Islet of Langerhans (tissue), 1 donor: Measurements from ENCODE around the gene RWDD4.

Experiments used
- FAIRE-seq: peaks from one replicate; lab custom pipeline; 2011; peaks lifted over from hg19 to GRCh38; lab: Jason Lieb, UNC

Gene RWDD4

GRCh38 chr4:183599690-183600089 lies 59.3 kb downstream of the RWDD4 start:
- no peak for FAIRE-seq

GRCh38 chr4:183599284-183599683 lies 59.7 kb downstream of the RWDD4 start:
- FAIRE-seq: no peak

GRCh38 chr4:183596067-183596757 lies 62.8 kb downstream of the RWDD4 start:
- FAIRE-seq: no peak

- FAIRE-seq: no peak
These were observed 64.2 kb downstream of the RWDD4 start for GRCh38 chr4:183594823-183595222.

- FAIRE-seq: no peak
These were observed 67.7 kb downstream of the RWDD4 start for GRCh38 chr4:183591301-183591700.
